HG03442 (cell line): ENCODE results near the gene KRT15.

ENCODE experiments used
- ATAC-seq: cut with Tn5 transposase; IDR thresholded peaks from one replicate; pipeline ENCODE4 v1.9.1; 2021; ENCODE audit warnings: mild to moderate bottlenecking, moderate library complexity; ENCODE audit not compliant: unreplicated experiment

Gene KRT15

DNA sequence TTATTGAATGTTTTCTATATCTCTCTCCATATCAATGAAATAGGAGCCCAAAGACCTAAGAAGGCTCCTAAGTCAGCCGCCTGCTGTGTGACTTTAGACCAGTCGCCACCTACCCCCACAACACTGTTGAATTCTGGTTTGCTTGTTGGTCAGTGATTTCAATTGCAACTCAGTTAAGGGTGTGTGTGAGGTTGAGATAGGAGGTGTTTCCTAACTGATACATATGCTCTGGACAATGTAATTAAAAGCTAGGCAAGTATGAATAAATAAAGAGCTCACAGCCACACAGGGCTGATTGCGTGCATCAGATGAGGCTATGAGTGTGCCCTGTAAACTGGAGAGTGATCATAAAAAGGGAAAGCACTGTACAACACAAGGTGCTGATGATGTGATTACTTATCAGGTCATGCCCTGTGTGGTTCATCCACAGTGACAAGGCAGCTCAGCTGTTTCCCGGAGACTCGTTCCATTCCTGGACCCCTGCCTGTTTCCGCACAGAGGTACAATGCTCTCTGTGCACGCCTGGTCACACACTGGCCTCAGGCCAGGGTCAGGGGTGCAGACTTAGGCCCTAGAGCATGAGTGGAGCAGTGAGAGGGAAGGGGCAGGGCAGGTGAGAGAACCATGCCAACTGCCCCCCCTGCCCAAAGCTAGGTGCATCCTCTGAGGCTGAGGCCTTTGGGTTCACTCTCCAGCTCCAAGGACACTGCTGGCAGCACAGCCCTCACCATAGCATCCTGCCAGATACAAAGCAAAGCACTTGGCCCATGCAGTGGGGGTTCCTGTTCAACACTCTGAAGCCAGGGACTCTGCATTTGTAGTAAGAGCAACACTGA is 34.5 kb downstream of the KRT15 start:
- ATAC-seq = no peak

DNA sequence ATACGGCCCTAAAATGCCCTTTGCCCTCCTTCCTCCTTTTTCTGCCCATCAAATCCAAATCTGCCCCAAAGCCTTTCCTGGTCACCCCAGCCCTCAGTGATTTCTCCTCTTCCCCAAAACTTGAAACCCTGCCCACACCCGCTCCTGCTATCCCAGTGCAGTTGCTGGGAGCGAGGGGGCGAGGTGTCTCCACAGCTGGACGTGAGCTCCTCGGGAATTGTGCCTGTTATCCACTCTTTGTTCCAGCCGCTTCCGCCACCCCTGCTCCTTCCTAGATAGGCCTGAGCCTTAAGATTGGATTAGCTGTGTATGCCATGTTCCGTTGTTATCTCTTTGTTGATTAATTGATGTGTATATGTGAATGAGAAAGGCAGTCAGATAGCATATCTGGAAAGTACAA is 35.2 kb downstream of the KRT15 start:
- ATAC-seq = no peak

- no peak for ATAC-seq
Observed at GRCh38 chr17:41481036-41481435, 37.7 kb downstream of the KRT15 start, which contains the start of gene KRT35. TSS of gene KRT35 (minus strand) at chr17:41481151. CDS start at chr17:41481097, 54 bp downstream.

GRCh38 chr17:41480581-41480980 is 38.1 kb downstream of the KRT15 start:
- ATAC-seq = no peak

GRCh38 chr17:41480136-41480535 is 38.6 kb downstream of the KRT15 start:
- ATAC-seq = no peak

DNA sequence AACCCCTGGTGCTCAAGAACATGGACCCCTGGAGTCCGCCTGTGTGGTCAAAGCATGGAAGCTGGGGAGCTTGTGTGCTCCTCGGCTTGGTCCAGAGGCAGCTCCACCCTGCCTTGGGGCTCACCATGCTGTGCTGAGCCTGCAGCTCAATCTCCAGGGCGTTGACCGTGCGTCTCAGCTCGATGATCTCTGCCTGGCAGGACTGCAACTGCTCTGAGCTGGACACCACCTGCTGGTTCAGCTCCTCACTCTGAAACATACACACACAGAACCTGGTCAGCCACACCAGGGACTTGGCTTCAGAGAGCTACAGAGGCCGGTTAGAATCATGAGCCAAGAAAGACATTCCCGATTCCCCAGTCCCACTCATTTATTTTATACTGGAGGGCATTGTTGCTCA is 40.5 kb downstream of the KRT15 start:
- ATAC-seq = no peak

- ATAC-seq = no peak
Observed at GRCh38 chr17:41476866-41477815, 41.5 kb downstream of the KRT15 start.

- ATAC-seq = no peak
Observed at GRCh38 chr17:41475421-41475820, 43.3 kb downstream of the KRT15 start.

GRCh38 chr17:41474863-41475262 is 43.8 kb downstream of the KRT15 start:
- ATAC-seq = no peak

DNA sequence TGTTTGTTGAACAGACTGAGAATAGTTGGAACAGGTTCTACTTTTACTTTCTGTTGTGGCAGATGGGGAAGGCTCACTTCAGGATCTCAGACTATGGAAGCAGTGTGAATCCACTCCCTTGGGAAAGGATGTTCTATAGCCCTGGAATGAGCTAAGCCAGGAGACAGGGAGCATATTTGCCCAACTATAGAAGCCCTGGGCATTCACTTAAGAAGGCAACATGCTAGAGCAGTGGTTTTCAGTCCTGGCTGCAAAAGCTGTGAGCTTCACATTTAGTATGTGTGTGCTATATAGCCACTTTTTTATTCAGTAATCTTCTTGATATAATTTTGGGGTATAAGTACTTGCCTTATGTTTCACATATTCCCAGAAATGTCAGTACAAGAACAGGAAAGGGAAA is 50.3 kb downstream of the KRT15 start:
- no peak for ATAC-seq

DNA sequence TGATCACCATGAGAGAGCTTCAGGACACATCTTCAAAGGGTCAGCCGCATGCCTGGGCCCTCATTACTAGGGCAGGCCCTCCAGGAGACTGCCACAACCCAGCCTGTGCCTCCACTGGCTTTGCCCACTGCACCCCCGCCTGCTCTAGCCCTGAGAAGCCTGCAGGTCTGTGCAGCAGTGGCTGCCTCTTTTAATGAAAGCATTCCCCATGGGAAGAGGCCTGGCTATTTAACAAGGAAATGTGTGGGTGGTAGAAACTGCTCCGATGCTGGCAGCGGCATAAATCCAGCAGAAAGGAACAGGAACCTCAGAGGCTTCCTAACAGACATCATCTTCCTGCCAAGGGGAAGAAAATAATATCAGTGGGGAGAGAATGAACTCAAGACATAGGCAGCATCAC is 51.1 kb downstream of the KRT15 start:
- ATAC-seq = no peak

GRCh38 chr17:41466988-41467387 is 51.7 kb downstream of the KRT15 start, which contains the start of gene KRT32:
TSS of gene KRT32 (minus strand) at chr17:41467386. CDS start at chr17:41467325, 61 bp downstream.
- ATAC-seq = no peak

- no peak for ATAC-seq
Observed at GRCh38 chr17:41464682-41465081, 54.0 kb downstream of the KRT15 start.

- ATAC-seq = no peak
Observed at GRCh38 chr17:41464173-41464572, 54.5 kb downstream of the KRT15 start.

DNA sequence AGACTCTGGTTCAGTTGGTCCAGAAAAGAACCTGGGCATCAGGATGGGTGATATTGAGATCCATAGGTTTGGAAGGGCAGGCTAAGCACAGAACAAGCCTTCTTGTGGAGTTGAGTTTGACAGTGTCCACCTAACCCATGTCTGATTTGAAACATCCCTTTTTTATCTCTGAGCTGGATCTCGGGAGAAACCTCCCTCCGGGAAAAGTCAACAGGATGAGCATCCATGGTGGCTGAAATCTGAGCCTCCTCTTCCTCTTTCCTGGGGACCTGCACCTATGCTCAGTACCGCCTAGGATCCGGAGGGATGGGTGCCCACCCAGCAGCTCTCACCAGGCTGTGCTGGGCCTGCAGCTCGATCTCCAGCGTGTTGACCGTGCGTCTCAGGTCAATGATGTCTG is 54.9 kb downstream of the KRT15 start:
- no peak for ATAC-seq
